Smooth muscle cell (in vitro differentiated cells): Measurements from ENCODE around the gene TK2. TPM values are rescaled to one million over a fixed set of nuclear protein-coding genes. Genes with fewer than 3 reads are reported as not detected.

Experiments used
- DNase-seq: peaks from one replicate; lab custom pipeline; 2025; ENCODE audit not compliant: unreplicated experiment; lab: John Stamatoyannopoulos, UW
- H2AFZ ChIP-seq: fragments of 200-600 bp; sonication (generic); 2 replicates; pipeline ENCODE4 v1.6.0; 2016; ENCODE audit warnings: antibody characterized with exemption, low read depth, mild to moderate bottlenecking
- H3F3A ChIP-seq: fragments of 200-600 bp; sonication (generic); 2 replicates; pipeline ENCODE4 v1.6.0; 2017; ENCODE audit warnings: antibody characterized with exemption, low read depth
- H3K27ac ChIP-seq: fragments of 200-600 bp; sonication (generic); 2 replicates; pipeline ENCODE4 v1.5.1; 2016; ENCODE audit warnings: low read depth, mild to moderate bottlenecking
- H3K27me3 ChIP-seq: fragments of 200-600 bp; sonication (generic); 2 replicates; pipeline ENCODE4 v1.6.1; 2016; ENCODE audit warnings: low read depth, mild to moderate bottlenecking
- H3K36me3 ChIP-seq: fragments of 200-600 bp; sonication (generic); 2 replicates; pipeline ENCODE4 v1.5.1; 2016; ENCODE audit warnings: low read depth
- H3K4me1 ChIP-seq: fragments of 200-600 bp; sonication (generic); 2 replicates; pipeline ENCODE4 v1.5.1; 2016; ENCODE audit warnings: low read depth
- H3K4me2 ChIP-seq: fragments of 200-600 bp; sonication (generic); 2 replicates; pipeline ENCODE4 v1.6.0; 2016; ENCODE audit warnings: mild to moderate bottlenecking
- H3K4me3 ChIP-seq: fragments of 200-600 bp; sonication (generic); 2 replicates; pipeline ENCODE4 v1.5.1; 2016; ENCODE audit warnings: mild to moderate bottlenecking
- H3K79me2 ChIP-seq: fragments of 200-600 bp; sonication (generic); 2 replicates; pipeline ENCODE4 v1.6.0; 2016; ENCODE audit warnings: low read depth, mild to moderate bottlenecking
- H3K9ac ChIP-seq: fragments of 200-600 bp; sonication (generic); 2 replicates; pipeline ENCODE4 v1.6.0; 2016; ENCODE audit warnings: low read depth
- H3K9me3 ChIP-seq: fragments of 200-600 bp; sonication (generic); replicated peaks from 2 replicates; pipeline ENCODE4 v1.5.1; 2016; ENCODE audit warnings: low read depth
- H4K20me1 ChIP-seq: fragments of 200-600 bp; sonication (generic); 2 replicates; pipeline ENCODE4 v1.6.0; 2016; ENCODE audit warnings: low read depth
- CTCF ChIP-seq: fragments of 200-600 bp; sonication (generic); IDR thresholded peaks from 2 replicates; pipeline ENCODE4 v1.5.1; 2017; ENCODE audit warnings: borderline replicate concordance, mild to moderate bottlenecking, antibody characterized with exemption; ENCODE audit not compliant: insufficient read depth, poor library complexity, severe bottlenecking
- WGBS: methylation state at CpG from one replicate; pipeline ENCODE4 v1.1.7; 2016; ENCODE audit warnings: low lambda C conversion rate; 5-methylcytosine and 5-hydroxymethylcytosine counted together
- polyA plus RNA-seq: library from polyadenylated mRNA; unstranded; fragments of >200 nt; fragmentation: Nextera tagmentation; extraction: Ambion mirVana; gene quantifications from 2 replicates; pipeline ENCODE4 v1.2.1, GENCODE V29; 2016
- total RNA-seq: library from RNA; depleted of rRNA; stranded (reverse); fragments of >200 nt; gene quantifications from 2 replicates; pipeline ENCODE4 v1.2.3, GENCODE V29; 2014

Gene TK2
- total and polyA plus RNA-seq, 2 experiments from 2014 or later, result 7.3 to 9.7 TPM

- H3K4me3 ChIP-seq, result no peak within 1 kb of the TSS
- no peaks in the 10 kb centered on the region for H3K9me3 ChIP-seq
- no peak within 1 kb of the TSS for H3K9ac ChIP-seq
- H3F3A ChIP-seq, result no peaks in the 10 kb centered on the region
- H3K4me1 ChIP-seq, result peaks cover 9% of the 10 kb centered on the region
- no peaks in the 10 kb centered on the region for H4K20me1 ChIP-seq
- H3K4me2 ChIP-seq, result peak within 1 kb of the TSS; percentile 74
- no peak for DNase-seq
- no peaks in the 10 kb centered on the region for H3K36me3 ChIP-seq
- 25% methylated on average over 58 of the region's 77 CpGs for WGBS
- TF ChIP-seq CTCF, result no peak
- no peak within 1 kb of the TSS for H2AFZ ChIP-seq
- no peaks in the 10 kb centered on the region for H3K79me2 ChIP-seq
- peaks cover 35% of the 10 kb centered on the region for H3K27me3 ChIP-seq
- no peak within 1 kb of the TSS for H3K27ac ChIP-seq
These were observed 29.0 kb upstream of the TK2 start, which contains the start of gene CMTM2 for GRCh38 chr16:66578651-66579531. TSS of gene CMTM2 (plus strand) at chr16:66579463. CDS start at chr16:66579608, 145 bp downstream.

DNA sequence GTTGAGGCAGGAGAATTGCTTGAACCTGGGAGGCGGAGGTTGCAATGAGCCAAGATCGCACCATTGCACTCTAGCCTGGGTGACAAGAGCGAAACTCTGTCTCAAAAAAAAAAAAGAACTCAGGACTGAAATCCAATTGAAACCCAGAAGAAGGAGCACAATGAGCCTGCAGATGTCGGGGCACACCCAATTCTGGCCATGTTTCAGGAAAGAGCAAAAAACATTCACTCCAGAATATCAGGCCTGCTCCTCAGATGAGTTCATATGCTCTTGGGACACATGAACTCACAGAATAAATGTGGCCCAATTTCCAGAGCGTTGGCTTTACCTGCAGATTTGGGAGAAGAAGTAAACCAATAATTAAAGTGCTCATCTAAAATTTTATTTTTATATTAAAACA is 26.4 kb upstream of the TK2 start:
- no peak overlapping the region for H3K4me3 ChIP-seq
- peaks cover 9% of the 10 kb centered on the region for H3K4me1 ChIP-seq
- TF ChIP-seq CTCF, result no peak
- no peak overlapping the region for H3K9ac ChIP-seq
- no peak overlapping the region for H3K27ac ChIP-seq
- peaks cover 35% of the 10 kb centered on the region for H3K27me3 ChIP-seq
- no peaks in the 10 kb centered on the region for H3K79me2 ChIP-seq
- DNase-seq, result no peak
- H3K36me3 ChIP-seq, result no peaks in the 10 kb centered on the region
- H4K20me1 ChIP-seq, result no peaks in the 10 kb centered on the region
- no peak overlapping the region for H2AFZ ChIP-seq
- H3K9me3 ChIP-seq, result no peaks in the 10 kb centered on the region
- 98% methylated on average over 5 of the region's 5 CpGs for WGBS
- H3F3A ChIP-seq, result no peaks in the 10 kb centered on the region
- no peak overlapping the region for H3K4me2 ChIP-seq

DNA sequence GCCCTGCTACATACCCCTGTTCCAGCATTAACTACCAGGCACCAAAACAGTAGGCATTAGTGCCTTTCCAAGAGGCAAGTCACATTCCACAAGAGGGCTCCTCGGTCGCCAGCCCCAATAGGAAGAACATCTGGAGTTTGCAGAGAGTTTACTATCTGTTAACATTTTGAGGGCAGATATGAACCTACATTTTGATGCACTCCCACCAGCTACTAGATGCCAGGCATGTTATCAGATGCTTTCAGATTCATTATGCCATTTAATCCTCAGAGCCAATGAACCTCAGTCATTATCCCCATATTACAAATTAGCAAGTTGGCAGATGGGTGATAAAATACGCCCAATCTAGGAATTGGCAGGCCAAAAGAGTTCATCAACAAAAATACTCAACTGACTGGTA is 25.1 kb upstream of the TK2 start:
- no peak overlapping the region for H3K27ac ChIP-seq
- no peak overlapping the region for H3K9ac ChIP-seq
- H3K4me1 ChIP-seq, result no peaks in the 10 kb centered on the region
- H3K27me3 ChIP-seq, result peaks cover 35% of the 10 kb centered on the region
- H3K36me3 ChIP-seq, result no peaks in the 10 kb centered on the region
- DNase-seq, result no peak
- no peaks in the 10 kb centered on the region for H3K79me2 ChIP-seq
- WGBS, result 94% methylated on average over 3 of the region's 3 CpGs
- no peaks in the 10 kb centered on the region for H4K20me1 ChIP-seq
- no peak overlapping the region for H3K4me2 ChIP-seq
- no peak for TF ChIP-seq CTCF
- H3F3A ChIP-seq, result peaks cover 5% of the 10 kb centered on the region
- no peak overlapping the region for H2AFZ ChIP-seq
- H3K4me3 ChIP-seq, result no peak overlapping the region
- H3K9me3 ChIP-seq, result no peaks in the 10 kb centered on the region
